IMR-90 (cell line): Measurements from ENCODE around the gene RNF43. TPM values are rescaled to one million over a fixed set of nuclear protein-coding genes. Genes with fewer than 3 reads are reported as not detected.

Source experiments
- ATAC-seq: fragments of 200-7000 bp; cut with Tn5 transposase; 2 replicates; pipeline ENCODE4 v1.9.1; 2020; ENCODE audit warnings: low read depth, mild to moderate bottlenecking, moderate library complexity
- BruUV-seq: library from RNA; stranded (reverse); fragments of 400-500 nt; replicated peaks from 2 replicates; lab custom pipeline; 2021; lab: Mats Ljungman, UMichigan
- CTCF ChIA-PET: fragments of 300-600 bp; formaldehyde crosslinking; extraction: SDS; loops from one replicate; lab custom pipeline; 2021; ENCODE audit warnings: antibody characterized with exemption; lab: Yijun Ruan, JAX
- POLR2A ChIA-PET: fragments of 300-600 bp; sonication (Branson Sonifier 250); formaldehyde crosslinking; loops from one replicate; lab custom pipeline; 2022; ENCODE audit warnings: antibody characterized with exemption; ENCODE audit not compliant: unreplicated experiment; lab: Charles Lee
- DNase-seq: peaks from one replicate; pipeline ENCODE4 v3.0.0; 2013
- H2AFZ ChIP-seq: replicated peaks from 2 replicates; pipeline ENCODE3; 2013; ENCODE audit warnings: low read length, mild to moderate bottlenecking; ENCODE audit not compliant: poor library complexity
- H2AK5ac ChIP-seq: 2 replicates; pipeline ENCODE4 v1.6.1; 2013; ENCODE audit warnings: low read depth, low read length, inconsistent platforms
- H2AK9ac ChIP-seq: replicated peaks from 2 replicates; pipeline ENCODE3; 2013; ENCODE audit warnings: mild to moderate bottlenecking, low read depth, low read length, moderate library complexity; ENCODE audit not compliant: poor library complexity
- H2BK120ac ChIP-seq: 2 replicates; pipeline ENCODE4 v1.6.1; 2013; ENCODE audit warnings: low read depth, low read length, inconsistent platforms
- H2BK15ac ChIP-seq: 3 replicates; pipeline ENCODE4 v1.6.1; 2013; ENCODE audit warnings: low read depth, low read length, inconsistent platforms
- H2BK20ac ChIP-seq: 2 replicates; pipeline ENCODE4 v1.6.1; 2013; ENCODE audit warnings: low read depth, mild to moderate bottlenecking, inconsistent platforms, low read length, moderate library complexity
- H2BK5ac ChIP-seq: 2 replicates; pipeline ENCODE4 v1.6.1; 2013; ENCODE audit warnings: mild to moderate bottlenecking, low read depth, low read length, inconsistent platforms; ENCODE audit not compliant: poor library complexity, severe bottlenecking
- H3K14ac ChIP-seq: replicated peaks from 2 replicates; pipeline ENCODE4 v1.6.1; 2013; ENCODE audit warnings: low read depth, low read length, inconsistent platforms
- H3K18ac ChIP-seq: 2 replicates; pipeline ENCODE4 v1.6.1; 2013; ENCODE audit warnings: low read depth, low read length, control low read depth
- H3K23ac ChIP-seq: 2 replicates; pipeline ENCODE4 v1.6.1; 2013; ENCODE audit warnings: low read depth, low read length, inconsistent platforms
- H3K27ac ChIP-seq: 2 replicates; pipeline ENCODE4 v1.5.1; 2013; ENCODE audit warnings: mild to moderate bottlenecking, control low read depth, low read length; ENCODE audit not compliant: insufficient read depth
- H3K27me3 ChIP-seq: 2 replicates; pipeline ENCODE4 v1.6.1; 2013; ENCODE audit warnings: low read length; ENCODE audit not compliant: control insufficient read depth, insufficient read depth
- H3K36me3 ChIP-seq: 2 replicates; pipeline ENCODE4 v1.6.1; 2013; ENCODE audit warnings: low read length, mixed read lengths; ENCODE audit not compliant: control insufficient read depth, insufficient read depth
- H3K4ac ChIP-seq: 2 replicates; pipeline ENCODE4 v1.6.1; 2013; ENCODE audit warnings: low read depth, low read length, inconsistent platforms
- H3K4me1 ChIP-seq: 2 replicates; pipeline ENCODE4 v1.6.1; 2013; ENCODE audit warnings: low read length, mixed read lengths; ENCODE audit not compliant: control insufficient read depth, insufficient read depth
- H3K4me2 ChIP-seq: 2 replicates; pipeline ENCODE4 v1.6.1; 2013; ENCODE audit warnings: low read depth, mild to moderate bottlenecking, control low read depth, low read length, moderate library complexity
- H3K4me3 ChIP-seq: 2 replicates; pipeline ENCODE4 v1.5.1; 2013; ENCODE audit warnings: low read depth, mild to moderate bottlenecking, control low read depth, low read length, moderate library complexity; ENCODE audit not compliant: insufficient read depth
- H3K56ac ChIP-seq: 2 replicates; pipeline ENCODE4 v1.6.1; 2013; ENCODE audit warnings: low read length, inconsistent platforms; ENCODE audit not compliant: insufficient read depth; ENCODE audit errors: extremely low read depth
- H3K79me1 ChIP-seq, 2 experiments: 2 replicates each; pipeline ENCODE4 v1.6.1; 2013; ENCODE audit warnings: low read length in 2 of 2, inconsistent platforms in 1 of 2, low read depth in 1 of 2
- H3K9ac ChIP-seq: 2 replicates; pipeline ENCODE4 v1.6.1; 2013; ENCODE audit warnings: low read depth, low read length, control low read depth
- H3K9me1 ChIP-seq: 2 replicates; pipeline ENCODE4 v1.6.1; 2013; ENCODE audit warnings: low read length, inconsistent platforms; ENCODE audit not compliant: insufficient read depth
- H3K9me3 ChIP-seq: 2 replicates; pipeline ENCODE4 v1.6.1; 2013; ENCODE audit warnings: low read length; ENCODE audit not compliant: control insufficient read depth, insufficient read depth
- H4K20me1 ChIP-seq: 2 replicates; pipeline ENCODE4 v1.6.1; 2013; ENCODE audit warnings: low read length, inconsistent platforms; ENCODE audit not compliant: insufficient read depth
- H4K5ac ChIP-seq: 2 replicates; pipeline ENCODE4 v1.6.1; 2013; ENCODE audit warnings: mild to moderate bottlenecking, low read depth, low read length, control low read depth
- H4K8ac ChIP-seq, 2 experiments: 2 replicates each; pipeline ENCODE4 v1.6.1; 2013; ENCODE audit warnings: low read depth in 2 of 2, low read length in 2 of 2, control low read depth in 1 of 2, inconsistent platforms in 1 of 2
- H4K91ac ChIP-seq: 2 replicates; pipeline ENCODE4 v1.6.1; 2013; ENCODE audit warnings: low read depth, low read length, inconsistent platforms; ENCODE audit not compliant: insufficient read depth
- BHLHE40 ChIP-seq: fragments of 150-350 bp; IDR thresholded peaks from 2 replicates; pipeline ENCODE4 v1.6.1; 2016; ENCODE audit warnings: mild to moderate bottlenecking, low read depth, low read length
- CHD1 ChIP-seq: IDR thresholded peaks from 2 replicates; pipeline ENCODE4 v1.6.1; 2012; ENCODE audit warnings: low read depth, low read length, improper control_type of control experiment
- CTCF ChIP-seq: conservative IDR thresholded peaks from 2 replicates; pipeline ENCODE4 v1.5.1; 2012; ENCODE audit warnings: mild to moderate bottlenecking, low read depth, low read length, improper control_type of control experiment
- FOS ChIP-seq: fragments of 150-350 bp; IDR thresholded peaks from 2 replicates; pipeline ENCODE4 v1.6.1; 2016; ENCODE audit warnings: low read depth, low read length
- MAFK ChIP-seq: IDR thresholded peaks from 2 replicates; pipeline ENCODE4 v1.6.1; 2012; ENCODE audit warnings: low read depth, low read length, improper control_type of control experiment
- MAZ ChIP-seq: IDR thresholded peaks from 2 replicates; pipeline ENCODE4 v1.6.1; 2012; ENCODE audit warnings: low read depth, mild to moderate bottlenecking, low read length, improper control_type of control experiment, moderate library complexity, borderline replicate concordance
- MXI1 ChIP-seq: IDR thresholded peaks from 2 replicates; pipeline ENCODE4 v1.6.1; 2012; ENCODE audit warnings: low read depth, mild to moderate bottlenecking, low read length, moderate library complexity, borderline replicate concordance
- NFE2L2 ChIP-seq: fragments of 150-350 bp; IDR thresholded peaks from 2 replicates; pipeline ENCODE4 v1.6.1; 2016; ENCODE audit warnings: low read depth, mild to moderate bottlenecking, low read length
- POLR2A ChIP-seq: IDR thresholded peaks from 2 replicates; pipeline ENCODE4 v1.6.1; 2012; ENCODE audit warnings: mild to moderate bottlenecking, low read depth, low read length
- RAD21 ChIP-seq: IDR thresholded peaks from 2 replicates; pipeline ENCODE4 v1.6.1; 2012; ENCODE audit warnings: low read length, improper control_type of control experiment
- RCOR1 ChIP-seq: IDR thresholded peaks from 2 replicates; pipeline ENCODE4 v1.6.1; 2012; ENCODE audit warnings: mild to moderate bottlenecking, low read length, improper control_type of control experiment; ENCODE audit not compliant: insufficient replicate concordance
- RFX5 ChIP-seq: IDR thresholded peaks from 2 replicates; pipeline ENCODE4 v1.8.0; 2012; ENCODE audit warnings: low read depth, mild to moderate bottlenecking, low read length, moderate library complexity
- SMC3 ChIP-seq: fragments of 150-350 bp; IDR thresholded peaks from 2 replicates; pipeline ENCODE4 v1.6.1; 2016; ENCODE audit warnings: low read depth, mild to moderate bottlenecking, antibody characterized with exemption, low read length, moderate library complexity
- USF2 ChIP-seq: fragments of 150-350 bp; IDR thresholded peaks from 2 replicates; pipeline ENCODE4 v1.6.1; 2017; ENCODE audit warnings: mild to moderate bottlenecking, antibody characterized with exemption, low read length, low read depth
- whole genome bisulfite sequencing, 2 experiments: methylation state at CpG; one replicate each; pipeline versions ENCODE4 v1.1.5 to v1.1.7; 2013; ENCODE audit warnings: missing lambda C conversion rate in 2 of 2; ENCODE audit not compliant: insufficient read length in 1 of 2; ENCODE audit errors: extremely low coverage in 2 of 2; 5-methylcytosine and 5-hydroxymethylcytosine counted together
- dilution Hi-C: fragments of 300-500 bp; cut with HindIII; formaldehyde crosslinking; loops from one replicate; pipeline ENCODE4 v1.14.3; 2018; ENCODE audit warnings: low sequenced_read_pairs; ENCODE audit not compliant: unreplicated experiment
- in situ Hi-C: fragments of 300-500 bp; cut with MboI; formaldehyde crosslinking; loops from 3 replicates; pipeline ENCODE4 v1.14.3; 2019; ENCODE audit warnings: low sequenced_read_pairs, inconsistent platforms, mixed read lengths
- intact Hi-C: fragments of 100-400 bp; cut with micrococcal nuclease; formaldehyde crosslinking; loops from 2 replicates; pipeline ENCODE4 v1.10.0; 2022
- polyA plus RNA-seq, 3 experiments: library from polyadenylated mRNA; depleted of rRNA; stranded (reverse); fragments of >200 nt; gene quantifications; 2 replicates each; pipeline ENCODE4 v1.2.3, GENCODE V29; 2012; ENCODE audit warnings: low replicate concordance in 1 of 3
- total RNA-seq: library from RNA; depleted of rRNA; stranded (reverse); fragments of >200 nt; gene quantifications from 2 replicates; pipeline ENCODE4 v1.2.3, GENCODE V29; 2012

The RNF43 gene
- total and polyA plus RNA-seq, 2 of the 4 experiments (the other 2 are of a cell fraction) = under 0.01 TPM; not detected in 1

- no peak overlapping the region for H3K27ac ChIP-seq
- in situ Hi-C loops = no loop called here
- ChIA-PET CTCF (interaction anchor here (0.6 kb wide), 1 partner anchor 27 kb away, joined by 4 read pairs; no protein-coding TSS in a partner anchor), POLR2A (no interaction called here)
- no peak overlapping the region for H2AK9ac ChIP-seq
- 40% methylated on average over 1 of the region's 2 CpGs; no CpG with 5 or more reads in 1 of the 2 experiments for WGBS, 2 experiments
- no peak overlapping the region for H3K23ac ChIP-seq
- H3K18ac ChIP-seq = no peak overlapping the region
- H2BK15ac ChIP-seq = no peak overlapping the region
- H2AK5ac ChIP-seq = no peak overlapping the region
- H3K9me1 ChIP-seq = no peaks in the 10 kb centered on the region
- no peaks in the 10 kb centered on the region for H4K20me1 ChIP-seq
- H3K4me3 ChIP-seq = no peak overlapping the region
- H2BK120ac ChIP-seq = no peak overlapping the region
- H3K9me3 ChIP-seq = no peaks in the 10 kb centered on the region
- H2AFZ ChIP-seq = no peak overlapping the region
- H3K27me3 ChIP-seq = peaks cover 13% of the 10 kb centered on the region
- H4K91ac ChIP-seq = no peak overlapping the region
- BruUV-seq = no TSS peak
- no peak overlapping the region for H2BK5ac ChIP-seq
- ATAC-seq (no peak), DNase-seq (no peak)
- no peaks in the 10 kb centered on the region for H3K4me1 ChIP-seq
- intact Hi-C loops = no loop called here
- no peak overlapping the region for H3K4me2 ChIP-seq
- H4K5ac ChIP-seq = no peak overlapping the region
- no peak for TF ChIP-seq POLR2A
- no peak for TF ChIP-seq RCOR1
- TF ChIP-seq RAD21 = no peak
- TF ChIP-seq MAFK = no peak
- no peak for TF ChIP-seq CHD1
- TF ChIP-seq NFE2L2 = no peak
- no peak for TF ChIP-seq SMC3
- TF ChIP-seq USF2 = no peak
- no peak for TF ChIP-seq BHLHE40
- no peak for TF ChIP-seq FOS
- TF ChIP-seq MAZ = no peak
- TF ChIP-seq MXI1 = no peak
- no peak for TF ChIP-seq CTCF
- no peak for TF ChIP-seq RFX5
- H3K79me1 ChIP-seq = no peaks in the 10 kb centered on the region
- dilution Hi-C loops = no loop called here
- H3K36me3 ChIP-seq = no peaks in the 10 kb centered on the region
- no peak overlapping the region for H3K56ac ChIP-seq
- H3K4ac ChIP-seq = no peak overlapping the region
- no peak overlapping the region for H3K14ac ChIP-seq
- no peak overlapping the region for H3K9ac ChIP-seq
- H4K8ac ChIP-seq = no peak overlapping the region
- H2BK20ac ChIP-seq = no peak overlapping the region
These were observed 26.4 kb downstream of the RNF43 start for GRCh38 chr17:58390884-58391283.
